ENCODE measurements around the gene CCDC93.

GRCh38 chr2:117945296-117945695 lies 68.6 kb downstream of the CCDC93 start:
- TF ChIP-seq POLR2AphosphoS5 (IDR thresholded peaks at IDR 0.05) (no peak), CTCF (IDR thresholded peaks at IDR 0.05) (no peak), EP300 (IDR thresholded peaks at IDR 0.05) (no peak), POLR2A (IDR thresholded peaks at IDR 0.05; ENCODE audit: low read depth) (no peak)

All from esophagus muscularis mucosa (tissue), 4 donors.